Omental fat pad (tissue), 4 donors: Measurements from ENCODE around the gene HERPUD2. TPM values are rescaled to one million over a fixed set of nuclear protein-coding genes. Genes with fewer than 3 reads are reported as not detected.
A peak's percentile ranks its signal among the peaks of the same experiment; 100 is the strongest.

ENCODE experiments used
- ATAC-seq: fragments of 150-250 bp; one replicate; pipeline ENCODE4 v1.9.1; 2016; ENCODE audit warnings: mild to moderate bottlenecking, moderate library complexity; ENCODE audit not compliant: low FRiP score
- DNase-seq: peaks from one replicate; pipeline ENCODE4 v3.0.0-alpha.2; 2019; ENCODE audit warnings: low spot score
- CTCF ChIP-seq, 3 donors: fragments of 450-650 bp; IDR thresholded peaks; one replicate each; pipeline ENCODE4 v1.5.1; 2016 to 2017; ENCODE audit warnings: antibody characterized with exemption in 3 of 3, mild to moderate bottlenecking in 3 of 3, moderate library complexity in 2 of 3
- total RNA-seq, 4 donors: library from RNA; depleted of rRNA; stranded (reverse); fragments of >200 nt; gene quantifications; one replicate each; pipeline ENCODE4 v1.1.0, GENCODE V29; 2016

Gene HERPUD2
- total RNA-seq, 4 donors from 2014 or later: 27.0 to 42.6 (median 35.8) TPM

- DNase-seq (no peak), ATAC-seq (no peak)
- no peak for TF ChIP-seq CTCF (IDR thresholded peaks at IDR 0.05)
These were observed 75.1 kb downstream of the HERPUD2 start for GRCh38 chr7:35619863-35620262.

GRCh38 chr7:35617041-35617440 lies 77.9 kb downstream of the HERPUD2 start:
- DNase-seq (no peak), ATAC-seq (no peak)
- TF ChIP-seq CTCF (IDR thresholded peaks at IDR 0.05): no peak

- ATAC-seq: no peak
- TF ChIP-seq CTCF (IDR thresholded peaks at IDR 0.05): no peak
- DNase-seq: no peak
These were observed 81.8 kb downstream of the HERPUD2 start for GRCh38 chr7:35613150-35613549.

GRCh38 chr7:35605760-35606159 lies 89.2 kb downstream of the HERPUD2 start:
- no peak for TF ChIP-seq CTCF (IDR thresholded peaks at IDR 0.05)
- DNase-seq (no peak), ATAC-seq (peak; percentile 76)

GRCh38 chr7:35604595-35604994 lies 90.3 kb downstream of the HERPUD2 start:
- TF ChIP-seq CTCF (IDR thresholded peaks at IDR 0.05): no peak
- DNase-seq: no peak
- ATAC-seq: no peak

- ATAC-seq (no peak), DNase-seq (no peak)
- TF ChIP-seq CTCF (IDR thresholded peaks at IDR 0.05): no peak
These were observed 95.3 kb downstream of the HERPUD2 start for GRCh38 chr7:35599645-35600044.

- DNase-seq: no peak
- ATAC-seq: no peak
- no peak for TF ChIP-seq CTCF (IDR thresholded peaks at IDR 0.05)
These were observed 95.9 kb downstream of the HERPUD2 start for GRCh38 chr7:35599061-35599460.
